NB4 (cell line): ENCODE data around the gene PIP5K1A.

ENCODE experiments used
- CTCF ChIP-seq: IDR thresholded peaks from one replicate; pipeline ENCODE4 v1.5.1; 2012; ENCODE audit warnings: low read depth, low read length
- POLR2A ChIP-seq: IDR thresholded peaks from 2 replicates; pipeline ENCODE4 v1.6.1; 2011; ENCODE audit warnings: mild to moderate bottlenecking; ENCODE audit not compliant: insufficient read length; ENCODE audit errors: extremely low read depth

DNA sequence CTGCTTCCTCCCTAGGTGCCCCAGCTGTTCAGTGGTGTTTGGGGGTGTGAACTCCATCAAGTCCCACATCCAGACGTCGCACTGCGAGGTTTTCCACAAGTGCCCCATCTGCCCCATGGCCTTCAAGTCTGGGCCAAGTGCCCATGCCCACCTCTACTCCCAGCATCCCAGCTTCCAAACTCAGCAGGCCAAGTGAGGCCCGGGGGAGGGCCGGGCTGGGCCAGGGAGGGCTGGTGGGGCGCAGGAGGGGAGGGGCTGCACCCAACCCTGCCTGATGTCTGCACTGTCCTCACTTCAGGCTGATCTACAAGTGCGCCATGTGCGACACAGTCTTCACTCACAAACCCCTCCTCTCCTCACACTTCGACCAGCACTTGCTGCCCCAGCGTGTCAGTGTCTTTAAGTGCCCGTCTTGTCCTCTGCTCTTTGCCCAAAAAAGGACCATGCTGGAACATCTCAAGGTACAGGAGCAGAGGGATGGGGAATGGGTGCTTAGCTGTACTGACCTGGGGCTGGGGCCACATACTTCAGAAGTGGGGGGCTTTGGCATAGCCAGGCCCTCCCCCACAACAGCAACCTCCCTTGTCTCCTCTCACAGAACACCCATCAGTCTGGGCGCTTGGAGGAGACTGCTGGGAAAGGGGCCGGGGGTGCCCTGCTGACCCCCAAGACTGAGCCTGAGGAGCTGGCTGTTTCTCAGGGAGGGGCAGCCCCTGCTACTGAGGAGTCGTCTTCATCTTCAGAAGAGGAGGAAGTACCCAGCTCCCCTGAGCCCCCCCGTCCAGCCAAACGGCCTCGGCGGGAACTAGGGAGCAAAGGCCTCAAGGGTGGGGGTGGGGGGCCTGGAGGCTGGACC is 91.0 kb downstream of the PIP5K1A start:
- no peak for TF ChIP-seq CTCF
- TF ChIP-seq POLR2A: no peak
